Measurements from ENCODE around the gene SCARB2.
"Not testable (repeated sequence)": the region's sequence is repeated elsewhere in the genome, so short reads cannot be mapped to it uniquely, and the experiment has no call there.

Gene SCARB2

GRCh38 chr4:76252271-76252653 is 38.6 kb upstream of the SCARB2 start:
- DNase-seq (ENCODE audit: low read depth): no peak
- no peak for TF ChIP-seq CTCF (IDR thresholded peaks at IDR 0.05; ENCODE audit: insufficient read depth, low read depth, low read length, missing control alignments)
- H3K4me3 ChIP-seq (ENCODE audit: low read length): no peak overlapping the region

GRCh38 chr4:76251441-76252270 is 38.0 kb upstream of the SCARB2 start, which contains the start of gene FAM47E:
Gene FAM47E (plus strand): TSS chr4:76251721. CDS start chr4:76251747, 26 bp downstream.
- peak; percentile 41 for DNase-seq (ENCODE audit: low read depth)
- TF ChIP-seq CTCF (IDR thresholded peaks at IDR 0.05; ENCODE audit: insufficient read depth, low read depth, low read length, missing control alignments): no peak
- H3K4me3 ChIP-seq (ENCODE audit: low read length): peak within 1 kb of the TSS; percentile 45

GRCh38 chr4:76250962-76251361 is 37.3 kb upstream of the SCARB2 start:
- H3K4me3 ChIP-seq (ENCODE audit: low read length): peak overlapping the region; percentile 45
- no peak for TF ChIP-seq CTCF (IDR thresholded peaks at IDR 0.05; ENCODE audit: insufficient read depth, low read depth, low read length, missing control alignments)
- no peak for DNase-seq (ENCODE audit: low read depth)

GRCh38 chr4:76246852-76247251 is 33.2 kb upstream of the SCARB2 start:
- TF ChIP-seq CTCF (IDR thresholded peaks at IDR 0.05; ENCODE audit: insufficient read depth, low read depth, low read length, missing control alignments): no peak
- H3K4me3 ChIP-seq (ENCODE audit: low read length): no peak overlapping the region
- no peak for DNase-seq (ENCODE audit: low read depth)

- DNase-seq (ENCODE audit: low read depth): no peak
- TF ChIP-seq CTCF (IDR thresholded peaks at IDR 0.05; ENCODE audit: insufficient read depth, low read depth, low read length, missing control alignments): peak; percentile 43
- H3K4me3 ChIP-seq (ENCODE audit: low read length): no peak overlapping the region
Observed at GRCh38 chr4:76246025-76246424, 32.4 kb upstream of the SCARB2 start.

GRCh38 chr4:76243877-76244276 is 30.3 kb upstream of the SCARB2 start:
- DNase-seq (ENCODE audit: low read depth); H3K4me3 ChIP-seq (ENCODE audit: low read length): not testable (repeated sequence)

GRCh38 chr4:76240236-76240635 is 26.6 kb upstream of the SCARB2 start:
- H3K4me3 ChIP-seq (ENCODE audit: low read length): no peak overlapping the region
- no peak for TF ChIP-seq CTCF (IDR thresholded peaks at IDR 0.05; ENCODE audit: insufficient read depth, low read depth, low read length, missing control alignments)
- DNase-seq (ENCODE audit: low read depth): no peak

All from epithelial cell of esophagus (primary cell).